Transverse colon (tissue), 3 donors: ENCODE measurements around the gene RUBCN.

Experiments used
- POLR2A ChIP-seq: fragments of 450-650 bp; IDR thresholded peaks from one replicate; pipeline ENCODE4 v1.6.1; 2016; ENCODE audit warnings: antibody characterized with exemption, mild to moderate bottlenecking, moderate library complexity
- TF ChIP-seq, protein P1 (sequence below), 5 experiments: fragments of 200-600 bp in 3 of 5; fragments of 450-650 bp in 2 of 5; sonication (generic) in 3 of 5; IDR thresholded peaks; 1 replicate in 2 of 5; 2 replicates in 3 of 5; pipeline ENCODE4 v1.5.1; 2016 to 2017; ENCODE audit warnings: antibody characterized with exemption in 5 of 5, inconsistent platforms in 3 of 5, mild to moderate bottlenecking in 2 of 5, moderate library complexity in 1 of 5

DNA sequence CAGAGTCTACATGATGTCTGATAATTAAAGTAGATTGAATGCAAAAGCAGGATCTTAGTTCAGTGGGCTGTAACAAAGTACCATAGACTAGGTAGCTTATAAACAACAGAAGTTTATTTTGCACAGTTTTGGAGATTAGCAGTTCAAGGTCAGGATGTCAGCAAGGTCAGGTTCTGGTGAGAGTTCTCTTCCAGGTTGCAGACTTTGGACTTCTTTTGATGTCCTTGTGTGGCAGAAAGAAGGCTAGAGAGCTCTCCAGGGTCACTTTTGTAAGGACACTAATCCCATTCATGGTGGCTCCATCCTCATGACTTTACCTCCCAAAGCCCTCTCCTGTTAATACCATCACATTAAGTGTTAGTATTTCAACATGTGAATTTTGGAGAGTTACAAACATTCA lies 25.1 kb upstream of the RUBCN start:
- TF ChIP-seq, protein P1, sequence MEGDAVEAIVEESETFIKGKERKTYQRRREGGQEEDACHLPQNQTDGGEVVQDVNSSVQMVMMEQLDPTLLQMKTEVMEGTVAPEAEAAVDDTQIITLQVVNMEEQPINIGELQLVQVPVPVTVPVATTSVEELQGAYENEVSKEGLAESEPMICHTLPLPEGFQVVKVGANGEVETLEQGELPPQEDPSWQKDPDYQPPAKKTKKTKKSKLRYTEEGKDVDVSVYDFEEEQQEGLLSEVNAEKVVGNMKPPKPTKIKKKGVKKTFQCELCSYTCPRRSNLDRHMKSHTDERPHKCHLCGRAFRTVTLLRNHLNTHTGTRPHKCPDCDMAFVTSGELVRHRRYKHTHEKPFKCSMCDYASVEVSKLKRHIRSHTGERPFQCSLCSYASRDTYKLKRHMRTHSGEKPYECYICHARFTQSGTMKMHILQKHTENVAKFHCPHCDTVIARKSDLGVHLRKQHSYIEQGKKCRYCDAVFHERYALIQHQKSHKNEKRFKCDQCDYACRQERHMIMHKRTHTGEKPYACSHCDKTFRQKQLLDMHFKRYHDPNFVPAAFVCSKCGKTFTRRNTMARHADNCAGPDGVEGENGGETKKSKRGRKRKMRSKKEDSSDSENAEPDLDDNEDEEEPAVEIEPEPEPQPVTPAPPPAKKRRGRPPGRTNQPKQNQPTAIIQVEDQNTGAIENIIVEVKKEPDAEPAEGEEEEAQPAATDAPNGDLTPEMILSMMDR (IDR thresholded peaks at IDR 0.05): no peak
- TF ChIP-seq POLR2A: no peak
